Neutrophil (primary cell): ENCODE data around the gene LMO1.

Experiments used
- H3K27ac ChIP-seq: fragments of 200-600 bp; sonication (generic); 2 replicates; pipeline ENCODE4 v1.5.1; 2016; ENCODE audit warnings: mild to moderate bottlenecking, moderate library complexity
- H3K27me3 ChIP-seq: fragments of 200-600 bp; sonication (generic); 2 replicates; pipeline ENCODE4 v1.6.0; 2016; ENCODE audit warnings: mild to moderate bottlenecking
- H3K36me3 ChIP-seq: fragments of 200-600 bp; sonication (generic); 2 replicates; pipeline ENCODE4 v1.5.1; 2017
- H3K4me1 ChIP-seq, 2 experiments: fragments of 200-600 bp in 1 of 2; sonication (generic) in 1 of 2; 1 replicate in 1 of 2; 2 replicates in 1 of 2; pipeline versions ENCODE4 v1.5.1 to v1.6.1; 2013 to 2016; ENCODE audit warnings: low read depth in 1 of 2, low read length in 1 of 2, mild to moderate bottlenecking in 1 of 2, moderate library complexity in 1 of 2; ENCODE audit not compliant: control insufficient read depth in 1 of 2, insufficient read depth in 1 of 2
- H3K4me3 ChIP-seq, 2 experiments: fragments of 200-600 bp in 1 of 2; sonication (generic) in 1 of 2; 1 replicate in 1 of 2; 2 replicates in 1 of 2; pipeline ENCODE4 v1.5.1; 2013 to 2016; ENCODE audit warnings: low read depth in 1 of 2, low read length in 1 of 2, mild to moderate bottlenecking in 1 of 2, moderate library complexity in 1 of 2
- H3K9me3 ChIP-seq: fragments of 200-600 bp; sonication (generic); 2 replicates; pipeline ENCODE4 v1.5.1; 2016
- TF ChIP-seq, protein P1 (sequence below): fragments of 200-600 bp; sonication (generic); IDR thresholded peaks from 2 replicates; pipeline ENCODE4 v1.5.1; 2016; ENCODE audit warnings: antibody characterized with exemption

Gene LMO1

DNA sequence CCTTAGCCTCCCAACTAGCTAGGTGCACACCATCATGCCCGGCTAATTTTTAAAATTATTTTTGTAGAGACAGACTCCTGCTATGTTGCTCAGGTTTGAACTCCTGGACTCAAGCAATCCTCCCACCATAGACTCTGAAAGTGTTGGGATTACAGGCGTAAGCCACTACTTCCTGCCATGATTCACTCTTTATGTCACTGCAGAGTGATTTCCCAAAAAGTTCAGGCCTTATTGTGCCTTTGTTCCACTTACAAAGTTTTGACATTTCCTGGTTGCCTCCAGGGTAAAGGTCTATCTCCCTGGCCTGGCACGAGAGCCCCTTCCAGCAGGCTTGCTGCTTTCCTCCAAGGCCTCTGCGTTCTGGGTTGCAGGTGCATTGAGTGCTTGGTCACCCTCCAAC is 50.3 kb downstream of the LMO1 start:
- Histone ChIP-seq H3K9me3 (no peaks in the 10 kb centered on the region), H3K4me1 (no peaks in the 10 kb centered on the region), H3K27me3 (peaks cover 8% of the 10 kb centered on the region), H3K36me3 (no peaks in the 10 kb centered on the region), H3K27ac (no peak overlapping the region), H3K4me3 (no peak overlapping the region)
- TF ChIP-seq, protein P1, sequence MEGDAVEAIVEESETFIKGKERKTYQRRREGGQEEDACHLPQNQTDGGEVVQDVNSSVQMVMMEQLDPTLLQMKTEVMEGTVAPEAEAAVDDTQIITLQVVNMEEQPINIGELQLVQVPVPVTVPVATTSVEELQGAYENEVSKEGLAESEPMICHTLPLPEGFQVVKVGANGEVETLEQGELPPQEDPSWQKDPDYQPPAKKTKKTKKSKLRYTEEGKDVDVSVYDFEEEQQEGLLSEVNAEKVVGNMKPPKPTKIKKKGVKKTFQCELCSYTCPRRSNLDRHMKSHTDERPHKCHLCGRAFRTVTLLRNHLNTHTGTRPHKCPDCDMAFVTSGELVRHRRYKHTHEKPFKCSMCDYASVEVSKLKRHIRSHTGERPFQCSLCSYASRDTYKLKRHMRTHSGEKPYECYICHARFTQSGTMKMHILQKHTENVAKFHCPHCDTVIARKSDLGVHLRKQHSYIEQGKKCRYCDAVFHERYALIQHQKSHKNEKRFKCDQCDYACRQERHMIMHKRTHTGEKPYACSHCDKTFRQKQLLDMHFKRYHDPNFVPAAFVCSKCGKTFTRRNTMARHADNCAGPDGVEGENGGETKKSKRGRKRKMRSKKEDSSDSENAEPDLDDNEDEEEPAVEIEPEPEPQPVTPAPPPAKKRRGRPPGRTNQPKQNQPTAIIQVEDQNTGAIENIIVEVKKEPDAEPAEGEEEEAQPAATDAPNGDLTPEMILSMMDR, result no peak

DNA sequence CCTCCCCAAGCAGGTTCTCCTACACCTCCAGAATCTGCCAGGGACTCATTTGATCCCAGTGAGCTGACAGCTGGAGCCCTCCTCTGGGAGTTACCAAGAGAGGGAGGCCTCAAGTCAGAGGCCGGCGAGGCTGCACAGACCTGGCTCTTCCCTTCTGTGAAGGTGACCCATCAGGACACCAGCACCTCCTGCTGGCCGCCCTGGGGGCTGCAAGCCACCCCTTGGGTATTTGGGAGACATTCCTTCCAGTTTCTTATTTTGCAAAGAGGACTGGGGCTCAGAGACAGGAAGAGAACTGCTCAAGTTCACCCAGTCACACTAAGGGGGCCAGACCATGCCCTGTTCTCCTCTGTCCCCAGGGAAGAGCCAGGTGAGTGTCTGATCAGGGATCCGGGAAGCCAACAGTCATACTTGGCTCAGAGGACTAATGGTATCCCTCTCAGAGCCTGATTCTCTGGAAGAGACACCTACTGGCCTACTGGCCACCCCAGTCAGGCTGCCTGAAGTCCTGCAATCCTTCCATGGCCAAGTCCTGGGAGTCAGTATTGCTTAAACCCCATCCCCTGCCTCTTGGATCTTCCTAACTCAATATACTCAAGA is 54.4 kb downstream of the LMO1 start:
- Histone ChIP-seq H3K27me3 (peaks cover 49% of the 10 kb centered on the region), H3K36me3 (no peaks in the 10 kb centered on the region), H3K9me3 (no peaks in the 10 kb centered on the region), H3K4me1 (no peaks in the 10 kb centered on the region), H3K27ac (no peak overlapping the region), H3K4me3 (no peak overlapping the region)
- TF ChIP-seq, protein P1, result no peak

DNA sequence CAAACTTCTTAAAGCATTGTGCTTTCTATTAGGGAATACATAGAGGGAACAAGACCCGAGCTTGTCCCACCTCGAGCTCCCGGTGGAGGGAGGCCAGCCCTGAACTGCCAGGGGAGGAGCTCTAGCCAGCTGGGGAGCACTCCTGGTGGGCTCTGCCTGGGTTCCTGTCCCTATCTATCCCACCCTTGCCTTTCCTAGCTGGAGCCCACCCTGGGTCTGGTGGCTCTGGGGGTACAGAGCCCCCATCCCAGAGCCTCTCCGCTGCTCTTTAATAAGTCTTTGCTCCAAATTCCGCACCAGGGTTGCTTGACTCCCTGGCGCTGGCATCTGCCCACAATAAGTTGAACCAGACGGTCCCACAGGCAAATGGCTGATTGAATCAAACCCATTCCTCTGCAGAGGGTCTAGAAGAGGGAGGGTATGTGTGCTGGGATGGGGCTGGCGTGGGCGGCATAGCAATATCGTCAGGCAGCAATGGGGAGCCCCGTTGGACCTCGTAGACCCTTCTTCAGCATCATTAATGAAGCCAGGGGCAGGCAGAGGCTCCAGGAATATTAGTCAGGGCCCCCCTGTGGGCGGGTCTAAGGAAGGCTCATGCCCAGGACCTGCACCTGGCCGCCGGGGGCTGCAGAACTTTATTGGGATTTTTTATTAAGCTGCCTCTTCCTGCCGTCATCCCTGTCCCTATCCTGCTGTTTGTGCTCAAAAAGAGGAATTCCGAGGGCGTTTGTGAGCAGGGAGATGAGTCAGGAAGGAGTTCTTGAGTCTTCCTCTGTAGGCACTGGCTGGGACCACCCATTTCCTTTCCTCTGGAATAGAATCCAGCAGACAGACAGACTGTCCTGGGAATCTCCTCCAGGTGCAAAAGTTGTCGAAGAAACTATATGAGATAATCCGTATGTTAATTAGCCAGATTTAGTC is 56.3 kb downstream of the LMO1 start:
- H3K9me3 ChIP-seq, result no peaks in the 10 kb centered on the region
- H3K27ac ChIP-seq, result no peak overlapping the region
- H3K27me3 ChIP-seq, result peaks cover 57% of the 10 kb centered on the region
- H3K36me3 ChIP-seq, result no peaks in the 10 kb centered on the region
- no peaks in the 10 kb centered on the region for H3K4me1 ChIP-seq
- no peak overlapping the region for H3K4me3 ChIP-seq
- TF ChIP-seq, protein P1, result no peak

DNA sequence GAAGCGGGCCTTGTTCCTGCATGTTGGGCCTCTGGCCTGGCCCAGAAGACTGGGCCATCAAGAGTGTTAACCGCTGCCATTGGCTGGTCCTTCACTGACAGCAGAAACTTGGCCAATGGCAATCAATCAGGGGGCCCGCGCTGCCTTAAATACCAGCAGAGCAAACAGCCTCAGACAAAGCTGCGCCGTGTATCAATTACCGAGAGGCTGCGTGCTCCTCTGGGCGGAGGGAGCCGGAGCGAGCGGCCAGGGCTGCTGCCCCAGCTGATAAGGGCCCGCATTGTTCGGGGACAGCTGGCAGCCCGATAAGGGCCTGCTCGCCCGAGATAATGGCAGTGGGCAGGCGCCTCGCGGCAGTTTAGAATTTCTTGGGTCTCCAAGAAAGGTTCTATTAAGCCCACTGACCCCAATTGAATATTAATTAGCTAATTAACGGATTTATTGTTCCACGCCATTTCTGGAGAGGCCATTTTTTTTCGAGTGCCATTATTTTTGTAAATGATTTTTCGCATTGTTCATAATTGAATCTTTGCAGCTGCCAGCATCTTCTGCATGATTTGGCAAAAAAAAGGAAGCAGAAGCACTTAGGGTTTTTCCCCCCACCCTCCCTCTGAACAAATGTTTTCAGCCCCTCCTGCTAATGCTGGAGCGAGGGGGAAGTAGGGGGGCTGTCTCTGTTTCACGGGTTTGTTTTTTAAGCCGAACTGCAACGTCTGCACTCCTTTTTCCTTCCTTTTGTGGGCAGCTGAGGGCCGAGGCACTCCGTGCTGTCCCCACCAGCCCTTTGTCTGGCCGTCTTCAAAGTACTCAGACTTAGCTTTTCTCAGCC is 57.2 kb downstream of the LMO1 start:
- peaks cover 58% of the 10 kb centered on the region for H3K27me3 ChIP-seq
- no peaks in the 10 kb centered on the region for H3K9me3 ChIP-seq
- H3K27ac ChIP-seq, result no peak overlapping the region
- H3K4me3 ChIP-seq, result no peak overlapping the region
- no peaks in the 10 kb centered on the region for H3K4me1 ChIP-seq
- H3K36me3 ChIP-seq, result no peaks in the 10 kb centered on the region
- TF ChIP-seq, protein P1, result no peak

DNA sequence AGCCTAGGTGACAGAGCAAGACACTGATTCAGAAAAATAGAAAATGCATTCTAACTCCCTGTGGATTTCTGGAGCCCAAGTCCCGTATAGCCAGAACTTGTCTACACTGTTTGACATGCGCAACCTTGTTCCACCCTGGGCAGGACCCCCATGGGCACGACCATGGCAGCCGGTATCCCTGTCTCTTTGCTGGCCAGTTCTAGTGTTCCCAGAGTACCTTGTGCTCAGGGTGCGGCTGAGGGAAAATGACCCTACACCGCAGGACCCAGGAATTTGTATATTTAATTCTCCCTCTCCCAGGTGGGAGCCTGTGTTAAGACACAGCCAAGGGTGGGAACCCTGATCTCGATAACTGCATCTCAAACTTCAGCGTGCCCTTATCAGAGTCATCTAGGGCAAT is 58.1 kb downstream of the LMO1 start:
- no peaks in the 10 kb centered on the region for H3K4me1 ChIP-seq
- H3K27me3 ChIP-seq, result peaks cover 58% of the 10 kb centered on the region
- no peak overlapping the region for H3K4me3 ChIP-seq
- no peaks in the 10 kb centered on the region for H3K36me3 ChIP-seq
- TF ChIP-seq, protein P1, result no peak
- H3K27ac ChIP-seq, result no peak overlapping the region
- no peaks in the 10 kb centered on the region for H3K9me3 ChIP-seq
